Right lobe of liver (tissue), 4 donors: ENCODE measurements around the gene DLGAP4.

ENCODE experiments used
- POLR2A ChIP-seq: fragments of 450-650 bp; IDR thresholded peaks from one replicate; pipeline ENCODE4 v1.6.1; 2017; ENCODE audit warnings: antibody characterized with exemption, mild to moderate bottlenecking
- TF ChIP-seq, protein P1 (sequence below), 4 donors: fragments of 200-600 bp in 3 of 4; fragments of 450-650 bp in 1 of 4; IDR thresholded peaks; one replicate each; pipeline versions ENCODE4 v1.5.1 to v1.8.0; 2016 to 2022; ENCODE audit warnings: antibody characterized with exemption in 4 of 4, mild to moderate bottlenecking in 2 of 4
- donor health status: DM: no; HTN: no; CAD: no.
- donor health status: DM: no; HTN: no; CAD: no.
- donor health status: DM: no; HTN: yes; CAD: no.

DNA sequence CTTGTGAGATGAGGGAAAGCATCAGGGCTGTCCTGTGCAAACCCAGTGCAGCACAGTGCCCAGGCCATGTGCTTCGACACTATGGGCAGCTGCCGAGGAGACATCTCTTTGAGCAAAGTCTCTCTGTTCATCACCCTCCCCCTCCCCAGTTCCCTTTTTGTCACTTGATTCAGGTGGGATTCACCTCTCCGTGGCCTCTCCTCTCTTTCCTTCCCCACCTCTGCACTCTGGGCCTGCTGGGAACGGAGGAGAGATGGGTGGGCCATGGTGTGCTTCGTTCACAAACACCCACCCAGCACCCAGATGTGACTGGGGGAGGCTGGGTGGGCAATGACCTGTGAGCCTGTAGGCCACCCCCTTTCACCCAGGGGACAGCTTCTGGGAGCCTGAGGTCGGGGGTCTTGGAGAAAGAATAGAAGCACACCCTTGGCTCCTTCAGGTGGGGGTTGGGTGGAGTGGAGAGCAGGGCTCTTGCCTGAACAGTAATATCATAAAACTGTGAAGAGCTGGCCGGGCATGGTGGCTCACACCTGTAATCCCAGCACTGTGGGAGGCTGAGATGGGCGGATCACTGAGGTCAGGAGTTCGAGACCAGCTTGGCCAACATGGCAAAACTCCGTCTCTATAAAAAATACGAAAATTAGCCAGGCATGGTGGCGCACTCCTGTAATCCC is 33.5 kb upstream of the DLGAP4 start:
- TF ChIP-seq, protein P1, sequence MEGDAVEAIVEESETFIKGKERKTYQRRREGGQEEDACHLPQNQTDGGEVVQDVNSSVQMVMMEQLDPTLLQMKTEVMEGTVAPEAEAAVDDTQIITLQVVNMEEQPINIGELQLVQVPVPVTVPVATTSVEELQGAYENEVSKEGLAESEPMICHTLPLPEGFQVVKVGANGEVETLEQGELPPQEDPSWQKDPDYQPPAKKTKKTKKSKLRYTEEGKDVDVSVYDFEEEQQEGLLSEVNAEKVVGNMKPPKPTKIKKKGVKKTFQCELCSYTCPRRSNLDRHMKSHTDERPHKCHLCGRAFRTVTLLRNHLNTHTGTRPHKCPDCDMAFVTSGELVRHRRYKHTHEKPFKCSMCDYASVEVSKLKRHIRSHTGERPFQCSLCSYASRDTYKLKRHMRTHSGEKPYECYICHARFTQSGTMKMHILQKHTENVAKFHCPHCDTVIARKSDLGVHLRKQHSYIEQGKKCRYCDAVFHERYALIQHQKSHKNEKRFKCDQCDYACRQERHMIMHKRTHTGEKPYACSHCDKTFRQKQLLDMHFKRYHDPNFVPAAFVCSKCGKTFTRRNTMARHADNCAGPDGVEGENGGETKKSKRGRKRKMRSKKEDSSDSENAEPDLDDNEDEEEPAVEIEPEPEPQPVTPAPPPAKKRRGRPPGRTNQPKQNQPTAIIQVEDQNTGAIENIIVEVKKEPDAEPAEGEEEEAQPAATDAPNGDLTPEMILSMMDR (IDR thresholded peaks at IDR 0.05), result no peak
- TF ChIP-seq POLR2A, result no peak
